H7 (cell line): ENCODE data around the gene GSG1L. TPM values are rescaled to one million over a fixed set of nuclear protein-coding genes. Genes with fewer than 3 reads are reported as not detected.
A peak's percentile ranks its signal among the peaks of the same experiment; 100 is the strongest.

Source experiments
- DNase-seq: peaks from one replicate; pipeline ENCODE4 v3.0.0; 2012
- H3K27me3 ChIP-seq: 2 replicates; pipeline ENCODE4 v1.6.0; 2011; ENCODE audit warnings: mild to moderate bottlenecking, low read length; ENCODE audit not compliant: control insufficient read depth, insufficient read depth
- H3K36me3 ChIP-seq: replicated peaks from 2 replicates; pipeline ENCODE4 v1.5.1; 2011; ENCODE audit warnings: low read length; ENCODE audit not compliant: control insufficient read depth, insufficient read depth
- H3K4me3 ChIP-seq: 2 replicates; pipeline ENCODE4 v1.5.1; 2011; ENCODE audit warnings: low read depth, mild to moderate bottlenecking, control low read depth, low read length, moderate library complexity; ENCODE audit not compliant: insufficient read depth
- total RNA-seq: library from RNA; depleted of rRNA; stranded (reverse); fragments of >200 nt; shearing (Covaris generic); gene quantifications from 2 replicates; pipeline ENCODE4 v1.2.3, GENCODE V29; 2014

GSG1L gene
- total RNA-seq, 1 experiment from 2014 or later, result not detected

- Histone ChIP-seq H3K27me3 (no peaks in the 10 kb centered on the region), H3K4me3 (no peak overlapping the region), H3K36me3 (no peaks in the 10 kb centered on the region)
- DNase-seq, result no peak
Measured at GRCh38 chr16:27927266-27927901, 136.1 kb downstream of the GSG1L start.

- no peak for DNase-seq
- Histone ChIP-seq H3K36me3 (no peaks in the 10 kb centered on the region), H3K27me3 (no peaks in the 10 kb centered on the region), H3K4me3 (no peak overlapping the region)
Measured at GRCh38 chr16:27925612-27926011, 137.9 kb downstream of the GSG1L start.

- Histone ChIP-seq H3K4me3 (no peak overlapping the region), H3K36me3 (no peaks in the 10 kb centered on the region), H3K27me3 (no peaks in the 10 kb centered on the region)
- peak; percentile 81 for DNase-seq
Measured at GRCh38 chr16:27924411-27925118, 138.9 kb downstream of the GSG1L start.

- no peak overlapping the region for H3K4me3 ChIP-seq
- DNase-seq, result no peak
- no peaks in the 10 kb centered on the region for H3K36me3 ChIP-seq
- no peaks in the 10 kb centered on the region for H3K27me3 ChIP-seq
Measured at GRCh38 chr16:27923751-27924150, 139.8 kb downstream of the GSG1L start.

- H3K4me3 ChIP-seq, result no peak overlapping the region
- DNase-seq, result no peak
- no peaks in the 10 kb centered on the region for H3K36me3 ChIP-seq
- no peaks in the 10 kb centered on the region for H3K27me3 ChIP-seq
Measured at GRCh38 chr16:27922433-27922832, 141.1 kb downstream of the GSG1L start.

DNA sequence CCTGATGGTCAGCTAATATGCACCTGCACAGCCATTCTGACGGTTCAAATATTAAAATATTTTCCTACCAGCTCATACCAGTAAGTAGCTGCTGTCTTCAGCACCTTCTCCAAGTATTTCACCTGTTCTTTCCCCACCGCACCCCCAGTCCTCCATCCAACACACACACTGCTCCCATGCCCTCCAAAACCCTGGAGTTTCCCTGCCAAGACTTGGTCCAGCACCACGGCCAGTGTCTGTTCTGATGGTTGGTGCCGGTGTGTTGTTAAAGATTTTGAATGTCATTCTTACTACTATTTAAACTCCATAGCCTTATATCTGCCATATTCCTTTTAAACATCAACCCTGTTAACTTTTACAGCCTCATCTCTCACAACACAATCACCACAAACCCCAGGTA is 142.4 kb downstream of the GSG1L start:
- DNase-seq, result no peak
- no peaks in the 10 kb centered on the region for H3K27me3 ChIP-seq

GRCh38 chr16:27920391-27920891 is 143.1 kb downstream of the GSG1L start:
- no peak overlapping the region for H3K4me3 ChIP-seq
- H3K27me3 ChIP-seq, result no peaks in the 10 kb centered on the region
- no peaks in the 10 kb centered on the region for H3K36me3 ChIP-seq
- DNase-seq, result peak; percentile 78

More for the DNA sequence above, 142.4 kb downstream of the GSG1L start:
- H3K36me3 ChIP-seq, result no peaks in the 10 kb centered on the region
- H3K4me3 ChIP-seq, result no peak overlapping the region

DNA sequence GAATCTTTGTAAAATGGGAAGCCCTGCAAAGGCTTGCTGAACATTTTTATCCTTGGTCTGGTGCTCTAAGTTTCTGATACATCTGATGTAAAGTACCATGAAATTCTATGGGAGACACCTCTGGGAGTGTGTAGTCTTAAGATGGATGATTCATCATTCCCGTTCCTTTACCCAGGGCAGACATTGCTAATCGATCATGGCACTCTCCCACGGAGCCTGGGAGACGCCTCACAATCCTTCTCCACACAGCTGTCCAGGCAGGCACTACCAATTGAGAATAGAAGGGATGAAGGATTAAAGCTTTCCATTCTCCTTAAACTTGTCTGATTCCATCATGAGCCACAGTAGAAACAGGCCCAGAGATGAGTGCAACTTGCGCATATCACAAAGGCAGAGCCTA is 144.8 kb downstream of the GSG1L start:
- no peak overlapping the region for H3K4me3 ChIP-seq
- H3K36me3 ChIP-seq, result no peaks in the 10 kb centered on the region
- DNase-seq, result no peak
- H3K27me3 ChIP-seq, result no peaks in the 10 kb centered on the region

DNA sequence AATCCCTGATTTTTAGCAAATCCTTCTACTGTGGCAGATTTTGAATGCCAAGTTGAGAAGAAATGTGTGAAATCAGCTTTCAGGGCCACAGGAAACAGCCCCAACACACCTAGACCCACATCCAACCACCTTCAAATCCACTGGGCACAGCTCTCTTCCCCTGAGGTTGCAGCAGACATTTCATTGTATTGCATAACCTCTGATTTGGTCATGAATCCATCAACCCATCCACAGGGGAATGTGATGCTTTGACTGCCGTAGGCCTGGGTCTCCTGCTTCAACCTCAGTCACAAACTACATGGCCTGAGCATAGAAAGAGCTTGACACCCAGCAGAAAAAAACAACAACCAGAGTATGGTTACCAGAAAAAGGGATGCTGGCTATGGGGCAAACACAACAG is 145.6 kb downstream of the GSG1L start:
- Histone ChIP-seq H3K36me3 (no peaks in the 10 kb centered on the region), H3K27me3 (no peaks in the 10 kb centered on the region), H3K4me3 (no peak overlapping the region)
- no peak for DNase-seq

DNA sequence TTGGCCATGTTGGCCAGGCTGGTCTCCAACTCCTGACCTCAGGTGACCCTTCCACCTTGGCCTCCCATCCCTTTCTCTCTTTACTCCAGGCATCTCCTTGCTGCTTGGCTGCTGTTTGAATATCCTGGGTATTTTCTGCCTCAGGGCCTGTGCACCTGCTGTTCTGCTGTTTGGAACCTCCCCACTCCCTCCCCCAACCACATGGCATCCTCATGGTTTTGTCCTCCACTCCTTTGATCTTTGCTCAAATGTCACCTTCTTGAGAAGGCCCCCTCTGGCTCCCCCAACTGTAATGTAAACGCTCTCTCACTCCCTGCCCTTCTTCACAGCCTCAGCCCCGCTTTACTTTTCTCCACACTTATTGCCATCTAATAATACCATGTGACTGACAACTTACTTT is 152.0 kb downstream of the GSG1L start:
- Histone ChIP-seq H3K4me3 (no peak overlapping the region), H3K36me3 (no peaks in the 10 kb centered on the region), H3K27me3 (no peaks in the 10 kb centered on the region)
- DNase-seq, result no peak

DNA sequence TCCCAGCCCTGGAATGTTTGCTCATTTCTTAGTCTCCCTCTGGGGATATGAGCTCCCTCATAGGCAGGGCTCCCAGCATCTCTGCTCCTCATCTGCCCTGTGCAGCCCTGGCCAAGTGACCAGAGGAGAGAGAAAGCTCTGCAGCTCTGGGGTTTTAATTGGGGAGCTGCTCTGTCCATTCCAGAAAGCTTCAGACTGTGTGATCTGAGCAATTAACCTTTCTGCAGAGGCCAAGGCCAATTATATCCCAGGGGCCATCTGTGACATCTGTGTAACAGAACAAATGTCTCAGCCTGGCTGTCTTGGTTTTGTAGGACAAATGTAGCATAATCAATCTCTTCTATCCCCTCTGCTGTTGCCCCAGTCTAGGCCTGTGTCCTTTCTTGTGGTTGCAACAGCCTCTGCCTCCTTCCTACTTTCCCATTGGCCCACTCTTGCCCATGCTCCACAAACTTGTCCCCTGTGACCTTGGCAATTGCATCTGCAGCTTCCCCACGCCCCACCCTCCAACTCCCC is 156.0 kb downstream of the GSG1L start:
- Histone ChIP-seq H3K4me3 (no peak overlapping the region), H3K36me3 (no peaks in the 10 kb centered on the region), H3K27me3 (no peaks in the 10 kb centered on the region)
- DNase-seq, result no peak

DNA sequence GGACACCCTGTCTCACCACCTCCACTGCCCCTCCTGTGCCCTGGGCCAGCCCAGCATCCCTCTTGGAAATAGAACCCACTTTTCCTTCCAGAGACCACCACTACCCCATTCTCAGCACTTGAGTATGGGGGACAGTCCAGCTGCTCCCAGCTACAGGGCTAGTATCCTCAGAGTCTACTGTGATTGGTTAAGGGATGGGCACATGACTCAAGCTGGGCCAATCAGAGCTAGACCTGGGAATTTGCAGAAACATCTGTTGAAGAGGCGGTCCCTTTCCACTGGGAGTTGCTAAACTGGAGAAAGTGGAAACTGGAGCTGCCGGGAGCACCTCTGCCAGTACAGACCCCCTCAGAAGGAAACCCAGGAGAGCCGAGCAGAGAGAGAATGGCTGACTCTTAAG is 156.6 kb downstream of the GSG1L start:
- Histone ChIP-seq H3K36me3 (no peaks in the 10 kb centered on the region), H3K27me3 (no peaks in the 10 kb centered on the region), H3K4me3 (no peak overlapping the region)
- peak; percentile 58 for DNase-seq

- no peaks in the 10 kb centered on the region for H3K36me3 ChIP-seq
- H3K4me3 ChIP-seq, result no peak overlapping the region
- no peaks in the 10 kb centered on the region for H3K27me3 ChIP-seq
- DNase-seq, result no peak
Measured at GRCh38 chr16:27903046-27903655, 160.4 kb downstream of the GSG1L start.

- Histone ChIP-seq H3K36me3 (no peaks in the 10 kb centered on the region), H3K27me3 (no peaks in the 10 kb centered on the region), H3K4me3 (no peak overlapping the region)
- no peak for DNase-seq
Measured at GRCh38 chr16:27902551-27902950, 161.0 kb downstream of the GSG1L start.

DNA sequence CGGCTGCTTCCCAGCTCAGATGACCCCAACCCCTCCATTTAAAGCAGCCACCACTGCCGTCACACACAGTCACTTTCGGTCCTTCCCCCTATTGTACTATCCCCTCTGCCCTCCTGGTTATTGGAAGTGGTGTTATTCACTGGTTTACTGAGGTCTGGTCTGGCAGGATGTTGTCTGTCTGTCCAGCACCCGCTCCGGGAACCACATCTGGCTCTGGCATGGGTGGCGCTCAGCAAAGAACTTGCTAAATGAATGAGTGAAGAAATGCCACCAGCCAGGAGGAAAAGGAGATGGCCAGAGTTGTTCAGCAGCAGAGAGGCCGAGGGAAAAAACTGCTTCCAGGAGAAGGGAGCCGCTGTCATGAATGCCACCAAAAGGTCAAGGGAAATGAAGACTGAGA is 161.6 kb downstream of the GSG1L start:
- no peaks in the 10 kb centered on the region for H3K36me3 ChIP-seq
- H3K27me3 ChIP-seq, result no peaks in the 10 kb centered on the region
- no peak overlapping the region for H3K4me3 ChIP-seq
- DNase-seq, result no peak
